GM21423 (cell line): ENCODE data around the gene ZSCAN25.
"Not testable (repeated sequence)": the region's sequence is repeated elsewhere in the genome, so short reads cannot be mapped to it uniquely, and the experiment has no call there.

Source experiments
- ATAC-seq: cut with Tn5 transposase; IDR thresholded peaks from one replicate; pipeline ENCODE4 v1.9.1; 2021; ENCODE audit warnings: mild to moderate bottlenecking, moderate library complexity; ENCODE audit not compliant: unreplicated experiment

The ZSCAN25 gene

DNA sequence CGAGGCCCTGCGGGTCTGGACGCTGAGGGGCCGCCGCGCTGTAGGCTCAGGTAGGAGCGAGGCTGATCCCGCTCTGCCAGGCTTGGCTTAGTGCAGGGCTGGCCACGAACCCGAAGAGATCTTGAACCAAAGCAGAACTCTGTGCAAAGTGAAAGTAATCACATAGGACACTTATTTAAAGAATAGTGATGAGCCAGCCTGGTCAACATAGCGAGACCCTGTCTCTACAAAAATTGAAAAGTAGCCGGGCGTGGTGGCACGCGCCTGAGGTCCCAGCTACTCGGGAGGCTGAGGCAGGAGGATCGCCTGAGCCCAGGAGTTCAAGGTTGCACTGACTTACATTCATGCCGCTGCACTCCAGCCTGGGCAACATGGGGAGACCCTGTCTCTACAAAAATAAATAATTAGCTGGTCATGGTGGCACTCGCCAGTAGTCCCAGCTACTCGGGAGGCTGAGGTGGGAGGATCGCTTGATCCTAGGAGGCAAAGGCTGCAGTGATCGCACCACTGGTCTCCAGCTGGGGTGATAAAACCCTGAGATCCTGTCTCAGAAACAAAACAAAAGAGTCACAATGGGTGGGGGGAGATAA, 541 bp downstream of the ZSCAN25 start:
- ATAC-seq: peak; percentile 28

DNA sequence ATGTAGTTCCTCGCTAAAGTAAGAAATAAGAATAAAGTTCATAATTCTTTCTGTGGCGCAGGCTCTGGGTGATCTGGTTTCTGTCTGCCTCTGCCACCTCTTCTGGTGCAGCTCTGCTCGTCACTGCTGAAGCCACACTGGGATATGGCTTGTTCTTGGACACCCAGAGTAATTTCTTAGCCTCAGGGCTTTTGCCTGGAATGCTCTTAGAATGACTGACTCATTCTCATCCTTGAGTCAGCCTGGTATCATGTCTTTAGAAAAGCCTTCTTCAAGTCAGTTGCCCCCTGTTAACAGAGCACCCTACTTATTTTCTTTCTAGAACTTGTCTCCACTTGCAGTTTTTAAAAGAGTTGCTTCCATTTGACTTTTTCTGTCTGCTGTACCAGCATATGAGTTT, 2.0 kb downstream of the ZSCAN25 start:
- no peak for ATAC-seq

DNA sequence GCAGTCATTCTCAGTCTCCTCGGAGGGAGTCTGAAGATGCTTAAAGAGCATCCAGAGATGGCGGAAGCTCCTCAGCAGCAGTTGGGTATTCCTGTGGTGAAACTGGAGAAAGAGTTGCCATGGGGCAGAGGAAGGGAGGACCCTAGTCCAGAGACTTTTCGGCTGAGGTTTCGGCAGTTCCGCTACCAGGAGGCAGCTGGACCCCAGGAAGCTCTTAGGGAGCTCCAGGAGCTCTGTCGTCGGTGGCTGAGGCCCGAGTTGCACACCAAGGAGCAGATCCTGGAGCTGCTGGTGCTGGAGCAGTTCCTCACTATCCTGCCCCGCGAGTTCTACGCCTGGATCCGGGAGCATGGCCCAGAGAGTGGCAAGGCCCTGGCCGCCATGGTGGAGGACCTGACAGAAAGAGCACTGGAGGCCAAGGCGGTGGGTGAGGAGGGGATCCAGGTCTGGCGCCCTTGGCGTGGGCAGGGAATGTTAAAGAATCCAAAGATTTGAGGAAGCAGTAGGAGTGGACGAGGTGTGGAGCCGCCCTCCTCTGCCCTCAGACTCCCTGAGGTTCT, 2.9 kb downstream of the ZSCAN25 start:
- no peak for ATAC-seq

DNA sequence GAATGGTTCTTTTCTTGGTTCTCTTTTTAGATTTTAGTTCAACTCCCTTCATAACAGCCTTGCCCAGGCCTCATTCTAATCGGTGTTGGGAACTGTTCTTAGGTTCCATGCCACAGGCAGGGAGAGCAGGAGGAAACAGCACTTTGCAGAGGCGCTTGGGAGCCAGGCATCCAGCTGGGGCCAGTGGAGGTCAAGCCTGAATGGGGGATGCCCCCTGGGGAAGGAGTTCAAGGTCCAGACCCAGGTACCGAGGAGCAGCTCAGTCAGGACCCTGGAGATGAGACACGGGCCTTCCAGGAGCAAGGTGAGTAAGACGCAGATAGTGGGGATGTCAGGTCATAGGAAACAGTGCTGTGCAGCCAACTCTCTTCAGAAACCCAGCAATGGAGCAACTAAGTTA, 4.5 kb downstream of the ZSCAN25 start:
- ATAC-seq: no peak

DNA sequence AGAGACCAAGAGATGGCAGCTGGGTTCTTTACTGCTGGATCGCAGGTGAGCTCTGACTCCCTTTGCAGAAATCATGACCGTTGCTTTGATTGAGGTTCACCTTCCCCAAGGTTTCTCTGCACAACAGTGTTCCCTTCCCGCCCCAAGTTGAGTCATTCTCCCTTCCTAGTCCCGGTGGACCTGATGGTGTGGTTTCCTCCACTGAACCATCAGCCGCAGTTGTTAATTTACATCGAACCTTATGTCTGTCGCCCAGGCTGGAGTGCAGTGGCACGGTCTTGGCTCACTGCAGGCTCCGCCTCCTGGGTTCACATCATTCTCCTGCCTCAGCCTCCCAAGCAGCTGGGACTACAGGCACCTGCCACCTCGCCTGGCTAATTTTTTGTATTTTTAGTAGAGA, 5.8 kb downstream of the ZSCAN25 start:
- ATAC-seq: no peak

DNA sequence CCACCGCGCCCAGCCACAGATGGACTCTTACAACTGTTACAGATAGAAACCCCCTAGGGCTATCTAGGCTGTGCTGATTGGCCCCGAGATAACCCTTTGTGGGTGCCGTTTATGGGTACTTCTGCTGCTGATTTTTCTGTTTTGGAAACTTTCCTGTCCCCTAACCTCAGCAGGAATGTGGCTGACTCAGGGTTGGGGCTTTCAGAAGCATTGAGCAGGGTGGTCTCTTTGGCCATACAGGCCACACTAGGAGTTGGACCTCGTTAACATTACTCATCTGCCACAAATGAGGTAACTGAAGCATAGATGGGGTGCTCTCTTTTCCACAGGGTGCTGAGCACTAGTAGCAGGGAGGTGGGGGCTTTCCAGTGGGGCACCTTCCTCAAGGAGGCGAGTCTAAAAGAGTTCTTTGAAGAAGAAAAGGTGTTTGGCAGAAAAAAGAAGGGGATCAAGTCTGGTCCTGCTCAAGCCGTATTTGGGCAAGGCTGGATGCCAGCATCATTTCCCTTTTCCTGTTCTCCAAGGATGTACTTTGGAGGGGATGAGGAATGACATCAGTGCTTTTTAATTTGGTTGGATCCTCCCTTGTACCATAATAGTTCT, 6.4 kb downstream of the ZSCAN25 start:
- ATAC-seq: no peak

DNA sequence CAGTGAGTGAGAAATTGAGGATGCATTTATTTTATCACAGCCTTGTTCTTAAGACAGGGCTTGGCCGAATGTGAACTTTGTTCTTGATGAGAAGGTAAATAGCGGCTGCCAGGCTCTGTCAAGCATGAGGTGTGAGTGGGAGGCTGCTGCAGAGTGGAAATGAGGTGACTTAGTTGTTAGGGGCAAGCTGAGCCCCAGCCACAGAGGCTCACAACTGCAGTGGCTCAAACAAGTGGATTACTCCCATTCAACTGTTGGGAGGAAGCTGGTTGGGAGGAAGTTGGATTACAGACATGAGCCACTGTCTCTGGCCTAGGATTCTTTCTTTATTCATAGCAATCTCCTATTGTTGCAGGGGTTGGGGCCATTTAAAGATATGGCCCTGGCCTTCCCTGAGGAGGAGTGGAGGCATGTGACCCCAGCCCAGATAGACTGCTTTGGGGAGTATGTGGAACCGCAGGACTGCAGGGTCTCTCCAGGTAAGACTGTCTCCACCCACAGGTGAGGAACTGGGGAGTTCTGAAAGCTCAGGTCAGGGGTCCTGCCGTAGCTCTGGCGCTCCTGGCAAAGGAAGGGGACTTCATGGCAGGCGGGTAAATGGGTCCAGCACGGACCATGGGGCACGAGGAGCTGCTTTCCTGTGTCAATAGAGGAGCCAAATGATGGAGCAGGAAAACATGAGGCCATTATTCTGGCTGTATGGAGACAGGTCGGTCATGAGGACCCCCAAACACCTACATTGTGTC, 7.1 kb downstream of the ZSCAN25 start:
- ATAC-seq: no peak

DNA sequence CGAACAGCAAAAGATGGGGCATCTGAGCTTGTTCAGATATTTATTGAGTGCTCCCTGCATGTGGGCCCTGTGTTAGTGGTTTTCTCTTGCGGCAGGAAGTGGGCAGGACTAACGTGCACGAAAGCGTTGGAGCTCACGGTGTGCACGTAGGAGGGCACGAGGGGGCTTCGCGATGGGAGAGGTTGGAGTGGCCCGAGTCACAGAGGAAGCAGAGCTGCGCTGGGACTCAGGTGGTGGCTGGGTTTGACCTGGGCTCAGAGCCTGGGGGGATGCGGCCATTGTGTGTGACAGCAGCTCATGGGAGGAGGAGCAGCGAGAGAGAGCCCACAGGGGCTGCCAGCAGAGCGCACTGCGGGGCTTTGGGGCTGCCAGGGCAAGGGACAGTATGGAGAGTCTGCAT, 7.7 kb downstream of the ZSCAN25 start:
- ATAC-seq: no peak

DNA sequence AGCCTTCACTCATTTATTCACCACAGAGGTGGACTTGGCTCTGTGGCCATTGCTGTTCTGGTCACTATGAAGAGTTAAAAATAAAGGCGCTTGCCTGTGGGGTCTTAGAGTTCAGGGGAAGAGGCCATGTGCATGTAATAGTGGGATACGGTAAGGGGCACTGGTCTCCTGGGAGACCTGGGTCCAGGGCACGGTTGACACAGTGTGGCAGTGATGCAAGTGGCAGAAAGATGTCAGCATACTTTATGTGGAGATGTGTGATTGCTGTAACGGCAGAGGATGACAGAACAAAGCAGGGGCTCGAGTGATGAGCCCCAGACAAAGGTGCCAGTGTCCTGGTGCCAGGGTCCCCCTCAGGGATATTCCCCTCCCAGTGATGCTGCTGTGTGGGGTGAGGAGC, 8.6 kb downstream of the ZSCAN25 start:
- ATAC-seq: no peak

DNA sequence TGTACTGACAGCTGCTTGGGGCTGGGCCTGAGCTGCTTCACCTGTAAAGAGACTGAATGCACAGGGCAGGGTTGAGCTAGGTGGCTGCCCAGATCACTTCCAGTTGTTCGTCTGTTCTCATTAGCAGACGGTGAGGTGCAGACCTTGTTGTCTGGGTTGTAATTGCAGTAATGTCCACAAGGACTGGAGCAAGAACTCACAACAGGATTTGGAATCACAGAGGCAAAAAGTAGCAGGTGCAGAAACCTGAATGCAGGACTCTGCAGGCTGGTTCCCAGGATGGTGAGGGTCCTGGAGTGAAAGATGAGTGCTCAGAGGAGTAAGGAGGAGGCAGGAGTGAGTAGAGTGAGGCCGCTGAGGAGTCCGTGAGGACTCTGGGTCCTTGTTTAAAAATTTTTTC, 9.2 kb downstream of the ZSCAN25 start:
- ATAC-seq: no peak

DNA sequence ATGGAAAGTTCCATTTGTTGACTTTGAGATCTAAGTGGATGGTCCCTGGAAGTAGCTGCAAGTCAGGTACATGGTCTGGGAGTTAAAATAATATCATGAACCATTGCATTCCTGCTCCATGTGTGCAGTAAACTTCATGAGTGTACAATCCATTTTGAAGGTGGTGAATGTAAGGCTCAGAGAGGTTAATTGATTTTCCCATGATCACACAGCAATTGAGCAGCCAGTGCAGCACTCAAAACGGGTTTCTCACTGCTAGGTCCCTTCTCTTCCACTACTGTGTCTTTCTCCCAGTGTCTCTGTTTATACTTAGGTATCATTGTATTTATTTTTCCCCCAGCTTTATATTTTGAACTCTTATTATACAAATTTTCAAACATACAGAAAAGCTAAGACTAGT, 9.9 kb downstream of the ZSCAN25 start:
- ATAC-seq: no peak

DNA sequence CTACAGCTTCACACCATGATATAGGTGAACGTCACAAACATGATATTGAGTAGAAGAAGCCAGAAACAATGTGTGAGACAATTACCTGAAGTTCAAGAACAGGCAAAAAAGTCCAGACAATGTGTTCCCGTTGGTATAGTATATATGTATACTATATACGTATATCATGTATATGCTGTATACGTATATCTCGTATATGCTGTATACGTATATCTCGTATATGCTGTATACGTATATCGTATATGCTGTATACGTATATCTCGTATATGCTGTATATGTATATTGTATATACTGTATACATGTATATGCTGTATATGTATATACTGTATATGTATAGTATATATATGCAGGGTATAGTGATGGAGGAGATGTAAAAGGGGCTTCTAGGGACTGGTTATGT, 10.8 kb downstream of the ZSCAN25 start:
- no peak for ATAC-seq

DNA sequence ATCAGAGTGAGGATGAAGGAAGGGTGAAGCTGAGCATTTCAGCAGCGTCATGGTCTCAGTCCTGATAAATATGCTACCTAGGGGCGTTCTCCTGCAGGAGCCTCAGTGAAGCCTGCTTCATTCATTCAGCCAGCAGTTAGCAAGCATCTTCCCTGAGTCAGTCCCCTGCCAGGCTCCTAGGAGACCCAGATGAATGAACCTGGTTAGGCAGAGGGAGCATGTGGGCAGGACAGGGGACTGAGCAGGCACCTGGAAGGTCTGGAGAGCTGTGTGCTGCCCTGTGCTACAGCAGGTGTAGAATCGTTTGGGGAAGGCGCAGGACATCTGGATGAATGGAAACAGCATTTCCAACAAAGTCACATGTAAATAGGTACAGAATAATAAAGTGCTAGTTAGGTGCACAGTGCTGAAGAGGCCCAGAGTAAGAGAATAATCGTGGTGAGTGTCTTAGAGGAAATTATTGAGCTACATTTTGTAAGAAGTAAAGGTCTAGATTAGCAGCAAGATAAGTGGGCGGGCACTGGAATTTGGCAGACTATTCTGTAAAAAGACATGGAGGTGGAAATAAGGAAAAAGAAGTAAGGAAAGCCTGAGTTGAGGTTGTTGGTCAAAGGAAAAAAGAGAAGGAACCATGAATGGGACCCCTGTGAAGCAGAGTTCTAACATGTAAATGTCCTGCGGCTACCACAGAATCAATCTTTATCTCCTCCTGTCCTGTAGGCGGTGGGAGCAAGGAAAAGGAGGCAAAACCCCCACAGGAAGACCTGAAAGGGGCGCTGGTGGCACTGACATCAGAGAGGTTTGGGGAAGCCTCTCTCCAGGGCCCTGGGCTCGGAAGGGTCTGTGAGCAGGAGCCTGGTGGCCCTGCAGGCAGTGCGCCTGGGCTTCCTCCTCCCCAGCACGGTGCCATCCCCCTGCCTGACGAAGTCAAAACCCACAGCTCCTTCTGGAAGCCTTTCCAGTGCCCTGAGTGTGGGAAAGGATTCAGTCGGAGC, 12.0 kb downstream of the ZSCAN25 start:
- ATAC-seq: no peak

DNA sequence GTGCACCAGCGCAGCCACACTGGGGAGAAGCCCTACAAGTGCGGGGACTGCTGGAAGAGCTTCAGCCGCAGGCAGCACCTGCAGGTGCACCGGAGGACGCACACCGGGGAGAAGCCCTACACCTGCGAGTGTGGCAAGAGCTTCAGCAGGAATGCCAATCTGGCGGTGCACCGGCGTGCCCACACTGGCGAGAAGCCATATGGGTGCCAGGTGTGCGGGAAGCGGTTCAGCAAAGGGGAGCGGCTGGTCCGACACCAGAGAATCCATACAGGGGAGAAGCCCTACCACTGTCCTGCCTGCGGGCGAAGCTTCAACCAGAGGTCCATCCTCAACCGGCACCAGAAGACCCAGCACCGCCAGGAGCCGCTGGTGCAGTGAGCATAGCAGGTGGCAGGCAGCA, 12.9 kb downstream of the ZSCAN25 start:
- no peak for ATAC-seq

DNA sequence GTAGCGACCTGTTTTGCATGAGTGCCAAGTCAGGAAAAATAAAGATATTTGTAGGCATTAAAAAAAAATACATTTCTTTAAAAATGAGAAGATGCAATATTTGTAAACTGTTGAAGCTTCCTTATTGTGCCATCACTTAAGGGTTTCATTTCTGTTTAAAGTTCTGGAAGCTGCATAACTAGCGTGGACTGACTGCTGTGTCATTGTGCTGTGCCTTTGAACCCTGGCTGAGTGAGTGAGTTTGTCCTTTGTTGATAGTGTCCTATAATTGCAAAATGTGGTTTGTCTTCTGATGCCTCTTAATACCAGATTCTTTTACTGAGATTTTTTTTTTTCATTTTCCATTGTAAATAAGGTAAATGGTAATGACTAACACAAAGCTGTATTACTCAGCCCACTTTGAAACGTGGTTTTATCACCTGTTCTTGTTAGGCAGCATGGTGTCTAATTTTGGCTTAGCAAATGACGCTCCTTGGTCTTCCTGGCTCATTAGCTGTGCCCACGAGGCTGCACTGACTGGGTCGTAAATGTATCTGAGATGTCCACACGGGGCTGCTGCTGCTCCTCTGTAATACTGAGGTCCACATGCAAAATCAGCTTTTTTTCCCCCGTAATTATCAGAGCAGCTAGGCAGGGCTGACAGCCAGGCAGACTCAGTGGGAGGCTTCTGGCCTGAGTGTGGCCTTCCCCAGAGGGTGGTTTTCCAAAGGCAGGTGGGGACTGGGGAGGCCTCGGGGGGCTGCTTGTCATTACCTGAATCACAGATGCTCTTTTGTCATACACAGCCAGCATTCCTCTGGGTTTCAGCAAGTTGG, 14.8 kb downstream of the ZSCAN25 start:
- no peak for ATAC-seq

DNA sequence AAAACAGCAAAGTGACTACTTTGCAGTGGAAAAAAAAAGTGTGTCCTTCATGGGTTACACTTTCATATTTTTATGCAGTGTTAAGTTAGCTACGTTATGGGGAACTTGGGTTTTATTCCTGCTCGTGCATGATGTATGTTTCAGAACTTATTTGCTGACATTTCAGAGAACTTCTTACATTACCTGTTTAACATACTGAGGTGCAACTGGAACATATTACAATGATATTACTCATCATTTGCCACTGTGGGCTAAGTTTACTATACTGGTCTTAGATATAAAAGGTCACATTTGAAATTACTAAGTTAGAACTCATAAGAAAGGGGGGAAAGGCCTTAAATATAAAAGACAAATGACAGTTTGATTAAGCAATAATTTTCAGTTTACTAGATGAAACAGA, 20.7 kb downstream of the ZSCAN25 start:
- not testable (repeated sequence) for ATAC-seq

DNA sequence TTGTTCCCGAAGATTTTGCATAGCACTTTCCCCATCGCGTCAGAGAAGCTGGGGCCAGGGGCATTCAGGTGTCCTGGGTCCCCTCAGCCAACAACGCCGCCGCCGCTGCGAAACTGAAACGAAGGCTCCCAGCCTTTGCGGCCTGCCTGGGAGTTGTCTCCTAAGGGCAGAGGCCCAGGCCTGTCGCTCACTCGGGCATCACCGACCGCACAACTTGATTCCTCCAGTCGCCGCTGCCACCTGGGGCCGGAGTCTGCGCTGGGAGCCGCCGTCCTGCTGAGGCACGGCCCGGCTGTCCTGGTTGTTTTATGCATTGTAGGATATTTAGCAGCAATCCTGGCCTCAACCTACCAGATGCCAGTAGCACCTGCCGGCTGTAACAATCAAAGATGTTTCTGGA, 22.0 kb downstream of the ZSCAN25 start:
- ATAC-seq: no peak

DNA sequence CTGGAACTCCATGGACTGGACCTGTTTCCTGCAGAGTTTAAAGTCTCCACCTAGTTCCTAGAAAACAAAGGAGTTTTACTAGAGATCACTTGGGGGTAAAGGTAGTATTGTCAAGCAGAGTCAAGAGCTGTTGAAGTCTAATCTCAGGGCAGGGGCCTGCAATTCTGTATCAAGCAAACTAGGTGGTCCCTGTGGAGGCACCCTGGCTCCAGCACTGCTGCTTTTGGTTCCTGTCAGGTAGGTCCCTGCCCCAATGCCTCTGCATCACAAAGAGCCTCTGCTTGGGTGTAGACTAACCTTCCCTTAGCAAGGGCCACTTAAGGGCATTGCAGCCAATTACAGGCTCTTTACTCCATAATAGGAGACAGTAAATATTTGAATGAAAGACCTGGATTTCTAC, 22.5 kb downstream of the ZSCAN25 start:
- no peak for ATAC-seq

DNA sequence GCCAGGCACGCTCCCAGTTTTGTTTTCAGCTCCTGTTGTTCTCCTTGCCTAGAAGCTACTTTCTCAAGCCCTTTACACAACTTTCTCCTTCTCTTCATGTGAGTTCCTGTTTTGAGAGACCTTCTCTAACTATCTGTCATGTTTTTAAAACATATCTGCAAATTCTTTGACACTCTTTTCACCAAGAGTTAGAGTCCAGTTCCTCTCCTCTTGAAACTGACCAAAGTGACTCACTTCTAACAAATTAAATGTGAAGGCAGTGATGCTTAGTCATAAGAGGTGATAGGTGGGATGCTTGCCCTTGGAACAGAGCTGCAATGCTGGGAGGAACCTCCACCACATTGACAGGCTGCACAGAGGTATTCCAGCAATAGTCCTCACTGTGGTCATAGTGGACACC, 25.3 kb downstream of the ZSCAN25 start:
- no peak for ATAC-seq

DNA sequence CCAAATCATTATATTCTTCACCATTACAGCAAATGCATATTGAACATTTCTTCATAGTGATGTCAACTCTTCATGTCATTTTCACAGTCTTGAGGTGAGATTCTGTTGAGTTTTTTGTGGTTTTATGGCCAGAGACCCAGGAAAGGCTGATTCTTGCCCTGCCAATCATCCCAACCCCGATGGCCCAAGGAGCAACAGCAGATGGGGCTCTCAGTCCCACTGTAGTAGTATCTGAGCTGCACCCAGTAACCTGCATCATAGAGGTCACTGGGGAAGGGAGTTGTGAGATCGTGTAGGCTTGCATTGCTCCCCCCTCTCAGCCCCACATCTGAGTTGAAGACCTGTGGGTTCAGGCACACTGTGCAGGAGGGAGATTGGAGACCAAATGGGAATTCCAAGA, 26.7 kb downstream of the ZSCAN25 start:
- no peak for ATAC-seq
